H1 (cell line): ENCODE data around the gene SLC35E1. TPM values are rescaled to one million over a fixed set of nuclear protein-coding genes. Genes with fewer than 3 reads are reported as not detected.

Experiments used
- CTCF ChIA-PET: fragments of 300-600 bp; sonication (Branson Sonifier 250); formaldehyde crosslinking; loops from one replicate; lab custom pipeline; 2021; ENCODE audit not compliant: partially characterized antibody; lab: Charles Lee
- POLR2A ChIA-PET: fragments of 300-600 bp; sonication (Branson Sonifier 250); formaldehyde crosslinking; loops from one replicate; lab custom pipeline; 2021; ENCODE audit warnings: inconsistent platforms; ENCODE audit not compliant: partially characterized antibody; lab: Charles Lee
- DNase-seq, 2 experiments: peaks; one replicate each; pipeline versions ENCODE4 v3.0.0 to v3.0.0-alpha.2; 2010 to 2022; ENCODE audit warnings: low spot score in 2 of 2, low read depth in 1 of 2, mixed read lengths in 1 of 2
- FAIRE-seq: peaks from 2 replicates; lab custom pipeline; 2011; peaks lifted over from hg19 to GRCh38; lab: Jason Lieb, UNC
- H2AFZ ChIP-seq: 2 replicates; pipeline ENCODE4 v1.8.1; 2012; ENCODE audit warnings: low read length, inconsistent platforms
- H2AK5ac ChIP-seq: 2 replicates; pipeline ENCODE4 v1.6.1; 2013; ENCODE audit warnings: low read depth, low read length
- H2BK120ac ChIP-seq: replicated peaks from 2 replicates; pipeline ENCODE3; 2013; ENCODE audit warnings: low read depth, low read length, inconsistent platforms
- H2BK12ac ChIP-seq: 2 replicates; pipeline ENCODE4 v1.6.1; 2013; ENCODE audit warnings: low read depth, low read length
- H2BK15ac ChIP-seq: 2 replicates; pipeline ENCODE4 v1.6.1; 2013; ENCODE audit warnings: low read length
- H2BK20ac ChIP-seq: 2 replicates; pipeline ENCODE4 v1.6.1; 2013; ENCODE audit warnings: low read length
- H2BK5ac ChIP-seq: 2 replicates; pipeline ENCODE4 v1.6.1; 2013; ENCODE audit warnings: low read depth, low read length
- H3K14ac ChIP-seq: 2 replicates; pipeline ENCODE4 v1.6.1; 2013; ENCODE audit warnings: inconsistent platforms; ENCODE audit not compliant: insufficient read length
- H3K18ac ChIP-seq: 2 replicates; pipeline ENCODE4 v1.6.1; 2013; ENCODE audit warnings: low read length; ENCODE audit errors: extremely low read depth
- H3K23ac ChIP-seq: 2 replicates; pipeline ENCODE4 v1.6.1; 2013; ENCODE audit warnings: inconsistent platforms; ENCODE audit not compliant: insufficient read length
- H3K23me2 ChIP-seq: 2 replicates; pipeline ENCODE4 v1.6.1; 2013; ENCODE audit warnings: low read depth, low read length
- H3K27ac ChIP-seq: 2 replicates; pipeline ENCODE4 v1.6.1; 2011; ENCODE audit warnings: low read depth, low read length, inconsistent platforms
- H3K27me3 ChIP-seq, 4 experiments: replicated peaks in 1 of 4; 1 replicate in 1 of 4; 2 replicates in 3 of 4; pipeline versions ENCODE4 v1.6.1 to v1.8.1; 2011 to 2013; ENCODE audit warnings: low read length in 3 of 4, mild to moderate bottlenecking in 3 of 4, inconsistent platforms in 2 of 4, mixed read lengths in 2 of 4, moderate library complexity in 1 of 4; ENCODE audit not compliant: control insufficient read depth in 3 of 4, insufficient read depth in 3 of 4; ENCODE audit errors: extremely low read depth in 1 of 4
- H3K36me3 ChIP-seq, 4 experiments: 2 replicates each; pipeline versions ENCODE4 v1.6.1 to v1.8.1; 2011 to 2013; ENCODE audit warnings: mild to moderate bottlenecking in 4 of 4, low read length in 3 of 4, moderate library complexity in 2 of 4, control low read depth in 1 of 4, inconsistent platforms in 1 of 4; ENCODE audit not compliant: insufficient read depth in 4 of 4, control insufficient read depth in 2 of 4
- H3K4ac ChIP-seq: replicated peaks from 2 replicates; pipeline ENCODE3; 2013; ENCODE audit warnings: low read length, low read depth, mixed read lengths, inconsistent platforms; ENCODE audit not compliant: insufficient read length
- H3K4me1 ChIP-seq, 4 experiments: replicated peaks in 1 of 4; 1 replicate in 1 of 4; 2 replicates in 3 of 4; pipeline versions ENCODE4 v1.6.1 to v1.8.1; 2011 to 2013; ENCODE audit warnings: low read length in 3 of 4, inconsistent platforms in 2 of 4, mixed read lengths in 1 of 4; ENCODE audit not compliant: insufficient read depth in 4 of 4, control insufficient read depth in 3 of 4
- H3K4me2 ChIP-seq, 2 experiments: 2 replicates each; pipeline versions ENCODE4 v1.6.1 to v1.8.1; 2011 to 2013; ENCODE audit warnings: low read depth in 2 of 2, low read length in 2 of 2, control low read depth in 1 of 2, inconsistent platforms in 1 of 2, mild to moderate bottlenecking in 1 of 2; ENCODE audit not compliant: insufficient read depth in 1 of 2
- H3K4me3 ChIP-seq, 4 experiments: fragments of 200-600, 300-600 bp in 1 of 4; sonication (generic), shearing (Covaris generic), sonication (Bioruptor Twin) in 1 of 4; 2 replicates each; pipeline versions ENCODE4 v1.5.1 to v1.8.1; 2011 to 2016; ENCODE audit warnings: low read length in 4 of 4, low read depth in 3 of 4, control low read depth in 2 of 4, inconsistent platforms in 2 of 4, mild to moderate bottlenecking in 2 of 4, mixed read lengths in 1 of 4, moderate library complexity in 1 of 4; ENCODE audit not compliant: insufficient read depth in 2 of 4; ENCODE audit errors: extremely low read depth in 1 of 4
- H3K56ac ChIP-seq: replicated peaks from 2 replicates; pipeline ENCODE3; 2013; ENCODE audit warnings: low read depth, mild to moderate bottlenecking, mixed read lengths, low read length, inconsistent platforms; ENCODE audit not compliant: insufficient read length
- H3K79me1 ChIP-seq: 2 replicates; pipeline ENCODE4 v1.6.1; 2013; ENCODE audit warnings: low read depth, low read length, control low read depth
- H3K79me2 ChIP-seq, 2 experiments: 2 replicates each; pipeline versions ENCODE4 v1.6.1 to v1.8.1; 2012 to 2013; ENCODE audit warnings: low read length in 2 of 2, mild to moderate bottlenecking in 2 of 2, inconsistent platforms in 1 of 2; ENCODE audit not compliant: insufficient read depth in 2 of 2, control insufficient read depth in 1 of 2
- H3K9ac ChIP-seq, 4 experiments: replicated peaks in 1 of 4; 1 replicate in 1 of 4; 2 replicates in 3 of 4; pipeline versions ENCODE4 v1.6.1 to v1.8.1; 2011 to 2013; ENCODE audit warnings: low read depth in 3 of 4, low read length in 3 of 4, control low read depth in 2 of 4, mild to moderate bottlenecking in 2 of 4, moderate library complexity in 2 of 4, inconsistent platforms in 1 of 4; ENCODE audit errors: extremely low read depth in 1 of 4
- H3K9me3 ChIP-seq, 2 experiments: 2 replicates each; pipeline versions ENCODE4 v1.6.1 to v1.8.1; 2012 to 2013; ENCODE audit warnings: mild to moderate bottlenecking in 2 of 2, moderate library complexity in 2 of 2, control low read depth in 1 of 2, inconsistent platforms in 1 of 2, low read depth in 1 of 2, low read length in 1 of 2, mixed read lengths in 1 of 2; ENCODE audit not compliant: insufficient read depth in 2 of 2
- H4K20me1 ChIP-seq, 2 experiments: replicated peaks in 1 of 2; 2 replicates each; pipeline versions ENCODE3 to v1.8.1; 2011 to 2013; ENCODE audit warnings: inconsistent platforms in 2 of 2, low read length in 2 of 2, mild to moderate bottlenecking in 1 of 2; ENCODE audit not compliant: insufficient read depth in 2 of 2, control insufficient read depth in 1 of 2
- H4K5ac ChIP-seq: 2 replicates; pipeline ENCODE4 v1.6.1; 2013; ENCODE audit warnings: low read length, low read depth, mixed read lengths, inconsistent platforms; ENCODE audit not compliant: insufficient read length
- H4K8ac ChIP-seq: 2 replicates; pipeline ENCODE4 v1.8.0; 2013; ENCODE audit warnings: mild to moderate bottlenecking, moderate library complexity, low read length, inconsistent platforms; ENCODE audit not compliant: insufficient read depth; ENCODE audit errors: extremely low read depth
- H4K91ac ChIP-seq: replicated peaks from 2 replicates; pipeline ENCODE3; 2013; ENCODE audit warnings: low read length, mixed read lengths, inconsistent platforms; ENCODE audit not compliant: insufficient read length
- ATF3 ChIP-seq: IDR thresholded peaks from 2 replicates; pipeline ENCODE4 v1.6.1; 2011; ENCODE audit warnings: low read depth, mild to moderate bottlenecking, low read length; ENCODE audit not compliant: insufficient read depth
- BACH1 ChIP-seq: IDR thresholded peaks from 2 replicates; pipeline ENCODE4 v1.6.1; 2012; ENCODE audit warnings: low read length, improper control_type of control experiment
- TBP ChIP-seq: IDR thresholded peaks from 2 replicates; pipeline ENCODE4 v1.6.1; 2011; ENCODE audit warnings: low read depth, low read length, improper control_type of control experiment
- YY1 ChIP-seq: IDR thresholded peaks from 2 replicates; pipeline ENCODE4 v1.6.1; 2011; ENCODE audit warnings: low read depth, mild to moderate bottlenecking, low read length
- WGBS, 2 experiments: shearing (Covaris generic) in 1 of 2; methylation state at CpG; one replicate each; pipeline versions ENCODE4 v1.1.6 to v1.1.7; 2013 to 2015; ENCODE audit warnings: low lambda C conversion rate in 2 of 2, mixed read lengths in 2 of 2, inconsistent platforms in 1 of 2, low coverage in 1 of 2, missing lambda C conversion rate in 1 of 2; ENCODE audit not compliant: insufficient replicate concordance in 2 of 2, insufficient coverage in 1 of 2, insufficient read length in 1 of 2; ENCODE audit errors: extremely low coverage in 1 of 2, missing lambda C conversion rate in 1 of 2; 5-methylcytosine and 5-hydroxymethylcytosine counted together
- polyA plus RNA-seq, 7 experiments: library from polyadenylated mRNA; depleted of rRNA in 3 of 7; stranded (reverse) in 5 of 7; unstranded in 2 of 7; fragments of >200 nt in 5 of 7; fragments of 200-250 nt in 2 of 7; gene quantifications; 1 replicate in 5 of 7; 2 replicates in 1 of 7; 4 replicates in 1 of 7; pipeline versions ENCODE4 v1.2.1 to v1.2.3, GENCODE V29; 2011 to 2013; ENCODE audit warnings: missing spikeins in 2 of 7, mixed read lengths in 2 of 7
- small RNA-seq: library from polyadenylated mRNA; stranded (forward); fragments of <200 nt; extraction: miRNeasy Mini kit (QIAGEN cat#:217004); gene quantifications from one replicate; pipeline ENCODE3, GENCODE V24; 2013; ENCODE audit not compliant: insufficient read depth
- total RNA-seq: library from RNA; stranded (reverse); fragmentation: NEBNext Ultra II Directional; extraction: Animal tissue kit (Norgen Biotek cat#: 25700); gene quantifications from 2 replicates; pipeline ENCODE4 v1.2.1, GENCODE V29; 2021

Gene SLC35E1
- total and polyA plus RNA-seq, 2 of the 8 experiments (the other 6 are each of a cell fraction or from before 2014, with no cell fraction given) = 26.0 to 31.9 TPM

GRCh38 chr19:16504271-16504670, 67.9 kb downstream of the SLC35E1 start:
- H3K4ac ChIP-seq = no peak overlapping the region
- H4K8ac ChIP-seq = no peak overlapping the region
- FAIRE-seq = no peak
- no peak overlapping the region for H3K27ac ChIP-seq
- H3K23ac ChIP-seq = no peak overlapping the region
- no peak overlapping the region for H2BK120ac ChIP-seq
- H3K36me3 ChIP-seq = peaks cover 0 to 8% (median 2%) of the 10 kb centered on the region in 4 experiments; a peak in 5 of 8 replicates
- no peak overlapping the region for H2BK5ac ChIP-seq
- H2AFZ ChIP-seq = no peak overlapping the region
- no peaks in the 10 kb centered on the region for H3K79me1 ChIP-seq
- CTCF ChIA-PET = interaction anchor here (1.4 to 1.8 kb wide), 3 partner anchors 12 to 62 kb away, joined by 3 to 10 read pairs (median 7); no protein-coding TSS in a partner anchor
- WGBS, 2 experiments = 91% methylated on average over 3 of the region's 3 CpGs; no CpG with 5 or more reads in 1 of the 2 experiments
- H3K14ac ChIP-seq = no peak overlapping the region
- H2AK5ac ChIP-seq = no peak overlapping the region
- no peaks in the 10 kb centered on the region for H3K9me3 ChIP-seq
- H2BK15ac ChIP-seq = no peak overlapping the region
- no peak overlapping the region for H4K5ac ChIP-seq
- no peaks in the 10 kb centered on the region for H3K23me2 ChIP-seq
- no peak overlapping the region for H3K9ac ChIP-seq
- no peak overlapping the region for H3K18ac ChIP-seq
- H3K4me3 ChIP-seq = no peak overlapping the region
- no peak for DNase-seq
- H2BK20ac ChIP-seq = no peak overlapping the region
- no peak overlapping the region for H4K91ac ChIP-seq
- H3K79me2 ChIP-seq = no peaks in the 10 kb centered on the region
- no peaks in the 10 kb centered on the region for H3K27me3 ChIP-seq
- H3K4me2 ChIP-seq = no peak overlapping the region
- H3K56ac ChIP-seq = no peak overlapping the region
- no peak overlapping the region for H2BK12ac ChIP-seq
- H4K20me1 ChIP-seq = no peaks in the 10 kb centered on the region
- TF ChIP-seq YY1 (no peak), ATF3 (no peak), TBP (no peak), BACH1 (no peak)
- no peaks in the 10 kb centered on the region for H3K4me1 ChIP-seq
- POLR2A ChIA-PET = no interaction called here

Small RNA genes within 50 kb of the gene (small RNA-seq; reads per million reads assigned to genes)
- not detected for gene RN7SL146P

Other genes starting within 250 kb of the SLC35E1 start
- gene KLF2, start 247.6 kb downstream of the SLC35E1 start, total RNA-seq = 0.19 and 0.52 TPM in 2 replicates
- 0.11 and 0.33 TPM in 2 replicates for gene KLF2, start 247.6 kb downstream of the SLC35E1 start, polyA plus RNA-seq (2011; rRNA removed)
- 36.6 and 37.2 TPM in 2 replicates for gene EPS15L1, start 100.4 kb downstream of the SLC35E1 start, total RNA-seq
- gene EPS15L1, start 100.4 kb downstream of the SLC35E1 start, polyA plus RNA-seq (2011; rRNA removed) = 17.6 and 22.4 TPM in 2 replicates
- 0.32 and 0.33 TPM in 2 replicates for gene CALR3, start 76.2 kb downstream of the SLC35E1 start, total RNA-seq
- gene CALR3, start 76.2 kb downstream of the SLC35E1 start, polyA plus RNA-seq (2011; rRNA removed) = 0.11 TPM in 1 of 2 replicates, not detected in the other
- gene C19orf44, start 76.0 kb downstream of the SLC35E1 start, total RNA-seq = 4.2 and 4.5 TPM in 2 replicates
- 2.1 and 2.8 TPM in 2 replicates for gene C19orf44, start 76.0 kb downstream of the SLC35E1 start, polyA plus RNA-seq (2011; rRNA removed)
- 72.5 and 73.7 TPM in 2 replicates for gene CHERP, start 30.0 kb downstream of the SLC35E1 start, total RNA-seq
- 13.9 and 23.9 TPM in 2 replicates for gene CHERP, start 30.0 kb downstream of the SLC35E1 start, polyA plus RNA-seq (2011; rRNA removed)
- gene MED26, start 55.8 kb upstream of the SLC35E1 start, total RNA-seq = 10.7 and 12.3 TPM in 2 replicates
- gene MED26, start 55.8 kb upstream of the SLC35E1 start, polyA plus RNA-seq (2011; rRNA removed) = 5.3 and 6.2 TPM in 2 replicates
- 67.5 and 69.9 TPM in 2 replicates for gene SMIM7, start 87.7 kb upstream of the SLC35E1 start, total RNA-seq
- gene SMIM7, start 87.7 kb upstream of the SLC35E1 start, polyA plus RNA-seq (2011; rRNA removed) = 51.7 and 55.5 TPM in 2 replicates
- 8.9 and 9.8 TPM in 2 replicates for gene TMEM38A, start 88.7 kb upstream of the SLC35E1 start, total RNA-seq
- 9.2 and 11.2 TPM in 2 replicates for gene TMEM38A, start 88.7 kb upstream of the SLC35E1 start, polyA plus RNA-seq (2011; rRNA removed)
- gene NWD1, start 147.4 kb upstream of the SLC35E1 start, total RNA-seq = not detected in 2 replicates
- gene NWD1, start 147.4 kb upstream of the SLC35E1 start, polyA plus RNA-seq (2011; rRNA removed) = 0.02 TPM in 2 replicates